Tongue (tissue), 2 donors: ENCODE measurements around the gene MSRB1. TPM values are rescaled to one million over a fixed set of nuclear protein-coding genes. Genes with fewer than 3 reads are reported as not detected.
A peak's percentile ranks its signal among the peaks of the same experiment; 100 is the strongest.
"Not testable (repeated sequence)": the region's sequence is repeated elsewhere in the genome, so short reads cannot be mapped to it uniquely, and the experiment has no call there.

Experiments used
- DNase-seq: peaks from one replicate; pipeline ENCODE4 v3.0.0-alpha.2; 2015
- total RNA-seq: library from RNA; depleted of rRNA; stranded (reverse); fragments of >200 nt; gene quantifications from one replicate; pipeline ENCODE4 v1.2.3, GENCODE V29; 2014

Gene MSRB1
- total RNA-seq, 1 donor from 2014 or later = 9.2 TPM

DNA sequence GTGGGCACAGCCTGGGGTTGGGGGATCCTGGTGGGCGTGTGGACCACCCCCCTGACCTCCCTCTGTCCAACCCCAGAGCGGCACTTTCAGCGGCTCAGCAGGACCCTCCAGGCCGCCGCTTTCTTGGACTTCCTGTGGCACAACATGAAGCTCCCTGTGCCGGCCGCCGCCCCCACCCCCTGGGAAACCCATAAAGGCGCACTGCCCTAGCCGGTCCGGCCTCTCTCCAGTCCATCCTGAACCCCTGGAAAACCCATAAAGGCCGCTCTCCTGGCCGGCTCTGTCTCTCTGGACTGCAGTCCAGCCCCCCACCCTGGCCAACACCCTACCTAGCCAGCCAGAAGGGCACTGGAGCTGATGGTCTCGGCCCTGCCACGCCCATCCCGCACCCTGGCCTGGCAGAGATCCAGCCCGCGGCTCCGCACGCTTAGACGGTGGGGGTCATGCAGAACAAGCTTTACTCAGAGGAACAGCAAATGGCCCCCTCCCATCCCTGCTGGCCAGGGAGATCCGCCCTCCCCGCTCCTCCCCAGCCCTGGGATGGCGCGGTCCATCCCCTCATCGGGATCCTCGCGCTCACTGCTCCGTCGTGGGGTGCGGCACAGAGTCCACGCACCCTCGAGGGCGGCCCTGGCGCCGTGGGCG lies 35.6 kb upstream of the MSRB1 start:
- DNase-seq = no peak

- no peak for DNase-seq
Observed at GRCh38 chr16:1977875-1978268, 34.9 kb upstream of the MSRB1 start.

DNA sequence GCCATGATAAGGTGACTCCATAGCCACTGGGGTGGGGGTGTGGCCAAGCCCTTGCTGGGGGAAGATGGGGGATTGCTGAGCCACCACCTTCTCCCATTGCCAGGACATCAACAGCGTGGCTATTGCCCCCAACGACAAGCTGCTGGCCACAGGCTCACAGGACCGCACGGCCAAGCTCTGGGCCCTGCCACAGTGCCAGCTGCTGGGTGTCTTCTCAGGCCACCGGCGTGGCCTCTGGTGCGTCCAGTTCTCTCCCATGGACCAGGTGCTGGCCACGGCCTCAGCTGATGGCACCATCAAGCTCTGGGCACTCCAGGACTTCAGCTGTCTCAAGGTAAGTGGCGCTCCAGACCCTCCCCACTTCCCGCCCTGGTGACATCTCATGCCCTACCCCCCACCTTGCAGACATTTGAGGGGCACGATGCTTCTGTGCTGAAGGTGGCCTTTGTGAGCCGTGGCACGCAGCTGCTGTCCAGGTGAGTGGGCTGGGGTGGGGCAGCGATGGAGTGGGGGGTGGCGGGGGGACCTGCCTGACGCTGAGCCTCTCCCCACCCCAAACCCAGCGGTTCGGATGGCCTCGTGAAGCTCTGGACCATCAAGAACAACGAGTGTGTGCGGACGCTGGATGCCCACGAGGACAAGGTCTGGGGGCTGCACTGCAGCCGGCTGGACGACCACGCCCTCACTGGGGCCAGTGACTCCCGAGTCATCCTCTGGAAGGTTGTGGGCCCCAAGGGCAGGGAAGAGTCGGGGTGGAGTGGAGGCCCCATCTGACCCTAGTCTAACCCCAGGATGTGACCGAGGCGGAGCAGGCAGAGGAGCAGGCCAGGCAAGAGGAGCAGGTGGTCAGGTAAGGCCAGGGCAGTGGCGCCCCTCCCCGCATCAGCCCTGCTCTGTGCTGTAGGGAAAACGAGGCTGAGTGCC lies 34.2 kb upstream of the MSRB1 start:
- DNase-seq = no peak

- no peak for DNase-seq
Observed at GRCh38 chr16:1976216-1976520, 33.2 kb upstream of the MSRB1 start.

- DNase-seq = no peak
Observed at GRCh38 chr16:1975432-1976215, 32.6 kb upstream of the MSRB1 start.

- DNase-seq = no peak
Observed at GRCh38 chr16:1974157-1975070, 31.4 kb upstream of the MSRB1 start.

- DNase-seq = no peak
Observed at GRCh38 chr16:1973461-1974156, 30.6 kb upstream of the MSRB1 start.

GRCh38 chr16:1972490-1972877 lies 29.5 kb upstream of the MSRB1 start:
- DNase-seq = no peak

DNA sequence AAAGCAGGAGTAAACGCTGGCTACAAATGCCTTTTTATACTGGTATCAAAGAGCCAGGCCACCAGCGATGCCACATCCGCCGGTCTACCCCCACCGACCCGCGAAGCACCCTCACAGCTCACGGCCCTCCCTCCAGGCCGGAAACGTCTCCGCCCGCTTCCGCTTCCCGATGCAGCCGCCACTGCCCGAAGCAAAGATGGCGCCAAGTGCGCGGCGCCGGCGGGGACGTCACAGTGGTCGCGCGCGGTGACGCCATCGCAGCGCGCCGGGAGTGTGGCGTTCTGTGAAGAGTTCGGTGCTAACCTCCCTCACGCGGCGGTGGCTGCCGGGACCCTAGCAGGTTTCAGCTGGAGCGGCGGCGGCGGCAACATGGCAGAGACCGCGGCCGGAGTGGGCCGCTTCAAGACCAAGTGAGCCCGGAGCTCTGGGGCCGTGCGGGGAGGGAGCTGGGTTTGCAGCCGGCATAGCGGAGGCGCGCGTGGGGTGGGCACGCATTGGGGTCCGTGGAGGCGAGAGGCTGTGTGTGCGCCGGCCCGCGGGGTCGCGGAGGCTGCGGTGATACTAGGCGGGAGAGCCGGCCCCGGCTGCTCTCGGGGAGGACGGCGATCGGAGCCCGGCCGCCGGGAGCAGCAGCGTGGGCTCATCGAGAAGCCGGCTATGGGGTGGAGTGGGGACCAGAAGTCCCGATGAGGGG lies 28.9 kb upstream of the MSRB1 start, which contains the start of gene TBL3:
Gene TBL3 (plus strand): TSS at position 258 of the 694 bp plus-strand sequence. CDS start 112 bp downstream, at position 370.
- DNase-seq = peak; percentile 97

DNA sequence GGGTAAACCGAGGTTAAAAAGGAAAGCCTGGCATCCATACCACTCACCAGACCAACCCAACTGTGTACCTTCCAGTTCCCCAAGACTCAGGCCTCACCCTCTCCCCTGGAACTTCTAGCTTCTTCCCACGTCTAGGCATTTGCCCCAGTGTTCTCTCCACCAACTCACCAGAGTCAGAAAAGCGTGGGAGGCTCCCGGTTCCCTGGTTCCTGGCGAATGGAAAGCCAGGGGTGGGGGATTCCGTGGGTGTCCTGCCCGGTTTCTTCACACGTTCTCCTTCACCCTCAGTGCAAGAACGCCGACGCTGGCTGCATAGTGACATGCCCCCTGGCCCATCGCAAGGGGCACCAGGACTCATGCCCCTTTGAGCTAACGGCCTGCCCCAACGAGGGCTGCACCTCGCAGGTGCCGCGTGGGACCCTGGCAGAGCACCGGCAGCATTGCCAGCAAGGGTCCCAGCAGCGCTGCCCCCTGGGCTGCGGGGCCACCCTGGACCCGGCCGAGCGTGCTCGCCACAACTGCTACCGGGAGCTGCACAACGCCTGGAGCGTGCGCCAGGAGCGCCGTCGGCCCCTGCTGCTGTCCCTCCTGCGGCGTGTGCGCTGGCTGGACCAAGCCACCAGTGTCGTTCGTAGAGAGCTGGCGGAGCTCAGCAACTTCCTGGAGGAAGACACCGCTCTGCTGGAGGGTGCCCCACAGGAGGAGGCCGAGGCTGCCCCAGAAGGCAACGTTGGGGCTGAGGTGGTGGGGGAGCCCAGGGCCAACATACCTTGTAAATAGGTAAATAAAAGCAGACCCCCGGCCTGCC lies 25.4 kb upstream of the MSRB1 start:
- no peak for DNase-seq

DNA sequence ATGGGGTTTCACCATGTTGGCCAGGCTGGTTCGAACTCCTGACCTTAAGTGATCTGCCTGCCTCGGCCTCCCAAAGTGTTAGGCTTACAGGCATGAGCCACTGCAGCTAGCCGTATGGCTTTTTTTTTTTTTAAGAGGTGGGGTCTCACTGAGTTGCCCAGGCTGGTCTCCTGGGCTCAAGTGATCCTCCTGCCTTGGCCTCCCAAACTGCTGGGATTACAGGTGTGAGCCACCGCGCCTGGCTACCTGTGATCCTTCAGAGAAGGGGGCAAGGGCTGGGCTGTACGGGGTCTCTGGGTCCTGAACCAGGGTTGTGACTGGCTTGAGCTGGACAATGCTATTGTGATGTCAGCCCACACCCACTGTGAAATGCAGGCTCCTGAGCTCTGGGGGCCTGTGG lies 23.5 kb upstream of the MSRB1 start, which contains the start of gene RNF151:
Gene RNF151 (plus strand): TSS at position 397 of the 400 bp plus-strand sequence. CDS start 26 bp downstream, outside the sequence.
- DNase-seq = no peak

DNA sequence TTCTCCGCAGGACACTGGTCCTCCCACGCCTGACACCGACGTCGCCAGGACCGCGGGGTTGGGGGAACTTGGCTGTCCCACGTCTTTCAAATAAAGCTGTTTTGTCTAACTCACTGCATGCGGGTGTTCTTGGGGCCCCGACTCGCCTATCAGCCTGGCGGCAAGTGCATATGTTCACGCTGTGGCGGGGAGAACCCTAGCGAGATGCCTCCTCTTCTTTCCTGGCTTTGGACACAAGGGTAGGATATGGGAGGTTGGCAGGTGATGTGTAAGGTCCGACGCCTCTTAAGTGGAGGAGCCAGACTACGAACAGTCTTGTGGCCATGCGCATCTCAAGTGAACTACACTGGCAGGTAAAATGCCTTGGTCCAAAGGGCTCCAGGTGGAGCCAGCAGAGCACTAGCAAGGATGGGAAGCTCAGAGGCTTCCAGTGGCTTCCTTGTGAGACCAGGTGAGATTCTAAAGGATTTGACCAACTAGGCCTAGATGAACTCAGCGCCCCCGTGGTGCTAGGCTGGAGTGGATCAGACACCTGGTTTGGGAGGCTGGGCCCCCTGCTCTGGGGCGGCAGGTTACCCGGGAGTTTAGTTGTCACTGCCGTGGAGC lies 22.5 kb upstream of the MSRB1 start:
- DNase-seq = no peak

DNA sequence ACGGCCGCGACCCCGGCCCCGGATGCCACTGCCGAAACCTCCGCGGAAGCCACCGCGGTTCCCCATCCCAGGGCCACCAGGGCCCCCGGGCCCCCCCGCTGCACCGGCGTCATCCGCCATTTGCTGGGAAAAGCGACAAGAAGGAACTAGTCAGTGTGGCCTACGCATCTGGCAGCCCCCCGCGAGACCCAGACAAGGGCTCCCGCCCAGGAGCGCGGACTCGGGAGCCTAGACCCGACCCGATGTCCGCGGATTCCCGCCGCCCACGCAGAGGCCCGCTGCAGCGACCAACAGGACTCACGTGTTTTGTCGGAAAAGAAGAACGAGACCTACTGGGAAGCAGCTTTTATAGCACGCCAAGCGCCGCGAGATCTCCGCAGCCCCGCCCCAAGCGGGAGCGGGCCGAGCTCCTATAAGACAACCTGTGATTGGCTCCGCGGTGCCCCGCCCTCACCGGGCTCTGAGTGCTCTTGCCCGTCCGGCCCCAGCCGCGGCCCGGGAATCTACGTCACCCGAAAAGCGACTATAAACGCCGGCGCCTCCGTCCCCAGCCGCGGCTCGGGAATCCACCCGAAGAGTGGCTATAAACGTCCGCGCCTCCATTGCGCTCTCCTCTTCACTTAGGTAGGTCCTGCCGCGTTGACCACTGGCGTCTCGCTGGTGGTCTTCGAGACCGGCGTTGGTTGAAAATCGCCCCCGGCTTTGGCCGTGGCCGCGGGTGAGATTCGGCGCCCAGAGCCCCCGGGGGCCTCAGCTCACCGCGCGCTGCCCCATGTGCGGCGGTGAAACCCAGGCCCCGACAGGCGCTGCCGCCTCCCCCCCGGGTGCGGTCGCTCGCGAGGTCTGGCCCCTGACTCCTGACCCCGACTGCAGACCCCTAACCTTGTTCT lies 21.8 kb upstream of the MSRB1 start, which contains the start of gene RPS2:
Gene RPS2 (minus strand): TSS at position 321 of the 890 bp plus-strand sequence. CDS start 201 bp downstream, at position 120.
- peak; percentile 100 for DNase-seq

GRCh38 chr16:1963806-1964505 lies 21.0 kb upstream of the MSRB1 start:
- peak; percentile 57 for DNase-seq

DNA sequence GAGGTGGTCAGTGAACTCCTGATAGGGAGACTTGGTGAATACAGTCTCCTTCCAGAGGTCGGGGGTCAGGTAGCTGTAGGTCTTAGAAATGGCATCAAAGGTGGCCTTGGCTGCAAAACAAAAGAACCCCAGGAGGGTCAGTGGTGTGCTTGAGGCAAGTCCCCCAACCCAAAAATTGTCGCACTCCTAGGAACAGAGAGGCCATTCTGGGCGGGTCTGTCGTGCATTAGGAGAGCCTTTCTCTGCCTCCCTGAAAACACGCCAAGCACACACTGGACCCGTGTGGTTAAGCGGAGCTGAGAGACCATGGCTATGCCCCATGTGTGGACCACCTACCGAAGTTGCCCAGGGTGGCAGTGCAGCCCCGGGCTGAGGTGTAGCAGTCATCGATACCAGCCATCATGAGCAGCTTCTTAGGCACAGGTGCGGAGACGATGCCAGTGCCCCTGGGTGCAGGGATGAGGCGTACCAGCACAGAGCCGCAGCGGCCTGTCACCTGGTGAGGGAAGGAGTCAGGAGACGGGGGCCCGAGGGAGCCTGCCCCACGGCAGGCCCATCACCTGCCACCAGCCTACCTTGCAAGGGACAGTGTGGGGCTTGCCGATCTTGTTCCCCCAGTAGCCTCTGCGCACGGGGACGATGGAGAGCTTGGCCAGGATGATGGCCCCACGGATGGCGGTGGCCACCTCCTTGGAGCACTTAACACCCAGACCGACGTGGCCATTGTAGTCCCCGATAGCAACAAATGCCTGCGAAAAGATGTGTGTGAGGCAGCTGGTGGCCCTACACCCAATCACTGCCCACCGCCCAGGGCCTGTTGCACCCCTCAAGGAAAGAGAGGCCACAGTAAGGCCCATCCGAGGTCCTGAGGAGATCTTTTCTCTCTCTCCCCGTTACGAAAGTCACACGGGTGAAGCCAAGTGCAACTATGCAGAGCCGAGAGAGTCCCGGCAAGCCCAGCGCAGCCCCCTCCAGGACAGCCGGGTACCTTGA lies 19.5 kb upstream of the MSRB1 start:
- not testable (repeated sequence) for DNase-seq

- DNase-seq = no peak
Observed at GRCh38 chr16:1961651-1962067, 18.7 kb upstream of the MSRB1 start.
